Retinal pigment epithelial cell (primary cell): Measurements from ENCODE around the gene GON7.
"Not testable (repeated sequence)": the region's sequence is repeated elsewhere in the genome, so short reads cannot be mapped to it uniquely, and the experiment has no call there.

Experiments
- DNase-seq: peaks from one replicate; pipeline ENCODE4 v3.0.0-alpha.2; 2010; ENCODE audit warnings: low read depth
- H3K4me3 ChIP-seq: 2 replicates; pipeline ENCODE4 v1.5.1; 2011; ENCODE audit warnings: mild to moderate bottlenecking, low read length, control low read depth, moderate library complexity
- CTCF ChIP-seq: conservative IDR thresholded peaks from 2 replicates; pipeline ENCODE4 v1.5.1; 2011; ENCODE audit warnings: low read depth, low read length, control low read depth, inconsistent platforms

Gene GON7

GRCh38 chr14:93234798-93235197 is 27.9 kb upstream of the GON7 start:
- DNase-seq, result peak; percentile 37
- no peak for TF ChIP-seq CTCF
- H3K4me3 ChIP-seq, result no peak overlapping the region

- H3K4me3 ChIP-seq, DNase-seq: not testable (repeated sequence)
These were observed 26.2 kb upstream of the GON7 start for GRCh38 chr14:93233078-93233477.

- TF ChIP-seq CTCF, result no peak
- DNase-seq, result no peak
- H3K4me3 ChIP-seq, result peak overlapping the region; percentile 62
These were observed 25.3 kb upstream of the GON7 start for GRCh38 chr14:93232159-93232558.

- no peak for DNase-seq
- TF ChIP-seq CTCF, result no peak
- H3K4me3 ChIP-seq, result peak overlapping the region; percentile 62
These were observed 24.5 kb upstream of the GON7 start for GRCh38 chr14:93231129-93231979.

- H3K4me3 ChIP-seq, result no peak overlapping the region
- no peak for TF ChIP-seq CTCF
- DNase-seq, result no peak
These were observed 23.7 kb upstream of the GON7 start for GRCh38 chr14:93230539-93230938.

GRCh38 chr14:93228550-93228949 is 21.7 kb upstream of the GON7 start:
- no peak for TF ChIP-seq CTCF
- DNase-seq, result no peak
- H3K4me3 ChIP-seq, result no peak overlapping the region

GRCh38 chr14:93223565-93223964 is 16.7 kb upstream of the GON7 start:
- TF ChIP-seq CTCF, result no peak
- no peak for DNase-seq
- H3K4me3 ChIP-seq, result no peak overlapping the region
